Lower leg skin (tissue), 3 donors: ENCODE results near the gene GLE1.

Experiments
- POLR2A ChIP-seq, 2 donors: fragments of 450-650 bp; IDR thresholded peaks; one replicate each; pipeline ENCODE4 v1.6.1; 2016 to 2017; ENCODE audit warnings: antibody characterized with exemption in 2 of 2, mild to moderate bottlenecking in 1 of 2, moderate library complexity in 1 of 2
- TF ChIP-seq, protein P1 (sequence below), 3 donors: fragments of 450-650 bp; IDR thresholded peaks; one replicate each; pipeline ENCODE4 v1.5.1; 2016; ENCODE audit warnings: antibody characterized with exemption in 3 of 3, mild to moderate bottlenecking in 3 of 3, moderate library complexity in 2 of 3

DNA sequence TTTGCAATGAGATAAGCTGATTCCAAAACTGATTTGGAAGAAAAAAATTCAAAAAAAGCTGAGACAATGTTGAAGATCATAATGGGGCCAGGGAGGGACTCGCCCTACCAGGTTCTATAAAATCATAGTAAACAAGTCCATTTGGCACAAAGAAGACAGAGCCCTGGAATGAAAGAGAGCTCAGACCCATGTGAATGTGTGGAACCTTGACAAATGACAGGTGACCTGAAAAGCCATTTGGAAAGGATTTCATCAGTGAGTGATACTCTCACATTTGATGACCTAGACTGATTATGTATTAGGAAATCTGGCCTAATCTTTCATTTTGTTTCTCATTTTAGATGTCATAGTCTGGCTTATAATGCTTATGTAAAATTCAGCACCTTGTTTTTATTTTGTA, 74.7 kb downstream of the GLE1 start:
- TF ChIP-seq, protein P1, sequence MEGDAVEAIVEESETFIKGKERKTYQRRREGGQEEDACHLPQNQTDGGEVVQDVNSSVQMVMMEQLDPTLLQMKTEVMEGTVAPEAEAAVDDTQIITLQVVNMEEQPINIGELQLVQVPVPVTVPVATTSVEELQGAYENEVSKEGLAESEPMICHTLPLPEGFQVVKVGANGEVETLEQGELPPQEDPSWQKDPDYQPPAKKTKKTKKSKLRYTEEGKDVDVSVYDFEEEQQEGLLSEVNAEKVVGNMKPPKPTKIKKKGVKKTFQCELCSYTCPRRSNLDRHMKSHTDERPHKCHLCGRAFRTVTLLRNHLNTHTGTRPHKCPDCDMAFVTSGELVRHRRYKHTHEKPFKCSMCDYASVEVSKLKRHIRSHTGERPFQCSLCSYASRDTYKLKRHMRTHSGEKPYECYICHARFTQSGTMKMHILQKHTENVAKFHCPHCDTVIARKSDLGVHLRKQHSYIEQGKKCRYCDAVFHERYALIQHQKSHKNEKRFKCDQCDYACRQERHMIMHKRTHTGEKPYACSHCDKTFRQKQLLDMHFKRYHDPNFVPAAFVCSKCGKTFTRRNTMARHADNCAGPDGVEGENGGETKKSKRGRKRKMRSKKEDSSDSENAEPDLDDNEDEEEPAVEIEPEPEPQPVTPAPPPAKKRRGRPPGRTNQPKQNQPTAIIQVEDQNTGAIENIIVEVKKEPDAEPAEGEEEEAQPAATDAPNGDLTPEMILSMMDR (IDR thresholded peaks at IDR 0.05), result no peak
- no peak for TF ChIP-seq POLR2A (IDR thresholded peaks at IDR 0.05)
